PC-3 (cell line): ENCODE measurements around the gene POLR3B. TPM values are rescaled to one million over a fixed set of nuclear protein-coding genes. Genes with fewer than 3 reads are reported as not detected.

Experiments
- ATAC-seq: fragments of 200-7000 bp; cut with Tn5 transposase; 2 replicates; pipeline ENCODE4 v1.9.1; 2020; ENCODE audit warnings: mild to moderate bottlenecking, moderate library complexity
- BruUV-seq: library from RNA; stranded (reverse); fragments of 400-500 nt; replicated peaks from 2 replicates; lab custom pipeline; 2021; lab: Mats Ljungman, UMichigan
- CTCF ChIA-PET: fragments of 300-600 bp; sonication (Branson Sonifier 250); formaldehyde crosslinking; loops from one replicate; lab custom pipeline; 2022; ENCODE audit warnings: antibody characterized with exemption; lab: Charles Lee
- POLR2A ChIA-PET: fragments of 300-600 bp; sonication (Branson Sonifier 250); formaldehyde crosslinking; loops from one replicate; lab custom pipeline; 2022; ENCODE audit warnings: antibody characterized with exemption; ENCODE audit not compliant: unreplicated experiment; lab: Charles Lee
- DNase-seq: peaks from one replicate; pipeline ENCODE4 v3.0.0-alpha.2; 2015
- H2AFZ ChIP-seq: fragments of 300-600 bp; sonication (generic); 2 replicates; pipeline ENCODE4 v1.6.0; 2016; ENCODE audit warnings: antibody characterized with exemption, low read length
- H3F3A ChIP-seq: fragments of 300-600 bp; sonication (generic); one replicate; pipeline ENCODE4 v1.6.0; 2017; ENCODE audit warnings: antibody characterized with exemption, low read length, control low read depth, mild to moderate bottlenecking; ENCODE audit not compliant: unreplicated experiment
- H3K27ac ChIP-seq: fragments of 300-600 bp; sonication (generic); 2 replicates; pipeline ENCODE4 v1.5.1; 2016; ENCODE audit warnings: mild to moderate bottlenecking, low read length
- H3K27me3 ChIP-seq: fragments of 300-600 bp; sonication (generic); 2 replicates; pipeline ENCODE4 v1.6.1; 2016; ENCODE audit warnings: low read length, mixed read lengths
- H3K36me3 ChIP-seq: fragments of 300-600 bp; sonication (generic); 2 replicates; pipeline ENCODE4 v1.6.1; 2016; ENCODE audit warnings: low read depth, mixed run types, low read length, mixed read lengths
- H3K4me1 ChIP-seq: fragments of 300-600 bp; sonication (generic); 2 replicates; pipeline ENCODE4 v1.5.1; 2016; ENCODE audit warnings: low read length; ENCODE audit not compliant: insufficient read depth
- H3K4me2 ChIP-seq: fragments of 300-600 bp; sonication (generic); 2 replicates; pipeline ENCODE4 v1.6.0; 2016; ENCODE audit warnings: low read length
- H3K4me3 ChIP-seq: fragments of 300-600 bp; sonication (generic); 2 replicates; pipeline ENCODE4 v1.5.1; 2016; ENCODE audit warnings: mild to moderate bottlenecking, low read length, mixed read lengths
- H3K79me2 ChIP-seq: fragments of 300-600 bp; sonication (generic); 2 replicates; pipeline ENCODE4 v1.6.1; 2017; ENCODE audit warnings: low read length, mixed read lengths
- H3K9ac ChIP-seq: fragments of 300-600 bp; sonication (generic); 2 replicates; pipeline ENCODE4 v1.6.0; 2016; ENCODE audit warnings: mild to moderate bottlenecking, low read length
- H3K9me2 ChIP-seq: fragments of 300-600 bp; sonication (generic); replicated peaks from 2 replicates; pipeline ENCODE4 v1.6.1; 2016; ENCODE audit warnings: mixed run types, low read length, mixed read lengths
- H3K9me3 ChIP-seq: fragments of 300-600 bp; sonication (generic); 2 replicates; pipeline ENCODE4 v1.6.1; 2016; ENCODE audit warnings: low read length, mixed read lengths
- H4K20me1 ChIP-seq: fragments of 300-600 bp; sonication (generic); 2 replicates; pipeline ENCODE4 v1.6.1; 2016; ENCODE audit warnings: low read length, mixed read lengths
- CTCF ChIP-seq: fragments of 300-600 bp; sonication (generic); conservative IDR thresholded peaks from 2 replicates; pipeline ENCODE4 v1.5.1; 2017; ENCODE audit warnings: antibody characterized with exemption, low read depth, mild to moderate bottlenecking, low read length
- EZH2 ChIP-seq: fragments of 300-600 bp; sonication (generic); IDR thresholded peaks from one replicate; pipeline ENCODE4 v1.6.1; 2017; ENCODE audit warnings: antibody characterized with exemption, mild to moderate bottlenecking, low read length; ENCODE audit not compliant: unreplicated experiment
- EZH2phosphoT487 ChIP-seq: fragments of 300-600 bp; sonication (generic); IDR thresholded peaks from 2 replicates; pipeline ENCODE4 v1.6.1; 2018; ENCODE audit warnings: mild to moderate bottlenecking, antibody characterized with exemption, low read length, borderline replicate concordance
- intact Hi-C: fragments of 100-400 bp; cut with micrococcal nuclease; formaldehyde crosslinking; loops from 2 replicates; pipeline ENCODE4 v1.9.0; 2023
- total RNA-seq: library from RNA; depleted of rRNA; stranded (reverse); fragments of >200 nt; gene quantifications from 2 replicates; pipeline ENCODE4 v1.2.3, GENCODE V29; 2014

Gene POLR3B
- total RNA-seq, 1 experiment from 2014 or later = 23.4 TPM

- Histone ChIP-seq H3K27ac (no peak overlapping the region), H3K79me2 (no peaks in the 10 kb centered on the region), H3F3A (no peaks in the 10 kb centered on the region), H3K27me3 (no peaks in the 10 kb centered on the region), H3K9ac (no peak overlapping the region), H4K20me1 (no peaks in the 10 kb centered on the region), H3K4me1 (no peaks in the 10 kb centered on the region), H2AFZ (no peak overlapping the region), H3K36me3 (peaks cover 27% of the 10 kb centered on the region), H3K9me2 (no peaks in the 10 kb centered on the region), H3K4me2 (no peak overlapping the region), H3K4me3 (no peak overlapping the region), H3K9me3 (no peaks in the 10 kb centered on the region)
- CTCF ChIA-PET = no interaction called here
- no TSS peak for BruUV-seq
- intact Hi-C loops = loop anchor here (1.0 to 10.0 kb wide), 5 partner anchors 108 to 533 kb away; partner anchors contain the start of gene RIC8B
- ATAC-seq (no peak), DNase-seq (no peak)
- TF ChIP-seq CTCF (no peak), EZH2 (no peak), EZH2phosphoT487 (no peak)
- POLR2A ChIA-PET = no interaction called here
Measured at GRCh38 chr12:106386813-106387535, 29.4 kb downstream of the POLR3B start.

- Histone ChIP-seq H3K9ac (no peak overlapping the region), H3K27me3 (no peaks in the 10 kb centered on the region), H3F3A (no peaks in the 10 kb centered on the region), H3K4me1 (no peaks in the 10 kb centered on the region), H4K20me1 (no peaks in the 10 kb centered on the region), H3K4me2 (no peak overlapping the region), H3K9me3 (no peaks in the 10 kb centered on the region), H3K79me2 (no peaks in the 10 kb centered on the region), H3K36me3 (peaks cover 21% of the 10 kb centered on the region), H2AFZ (no peak overlapping the region), H3K9me2 (no peaks in the 10 kb centered on the region), H3K4me3 (no peak overlapping the region), H3K27ac (no peak overlapping the region)
- TF ChIP-seq EZH2phosphoT487 (no peak), EZH2 (no peak), CTCF (no peak)
- ChIA-PET CTCF (no interaction called here), POLR2A (no interaction called here)
- BruUV-seq = no TSS peak
- no peak for ATAC-seq
- intact Hi-C loops = loop anchor here (5.0 to 10.0 kb wide), 2 partner anchors 107 to 384 kb away; partner anchors contain the start of gene RIC8B
- DNase-seq = no peak
Measured at GRCh38 chr12:106387848-106388377, 30.4 kb downstream of the POLR3B start.

GRCh38 chr12:106389151-106389550 is 31.6 kb downstream of the POLR3B start:
- peaks cover 28% of the 10 kb centered on the region for H3K36me3 ChIP-seq
- H3K4me3 ChIP-seq = no peak overlapping the region
- no peaks in the 10 kb centered on the region for H3K9me3 ChIP-seq
- no peak overlapping the region for H2AFZ ChIP-seq
- TF ChIP-seq EZH2 (no peak), CTCF (no peak), EZH2phosphoT487 (no peak)
- H3K4me1 ChIP-seq = no peaks in the 10 kb centered on the region
- no peaks in the 10 kb centered on the region for H3F3A ChIP-seq
- ChIA-PET POLR2A (no interaction called here), CTCF (interaction anchor here (0.6 kb wide), 1 partner anchor 532 kb away, joined by 5 read pairs; no protein-coding TSS in a partner anchor)
- H3K27me3 ChIP-seq = no peaks in the 10 kb centered on the region
- intact Hi-C loops = loop anchor here (5.0 to 10.0 kb wide), 2 partner anchors 106 to 383 kb away; partner anchors contain the start of gene RIC8B
- H3K4me2 ChIP-seq = no peak overlapping the region
- no peaks in the 10 kb centered on the region for H3K79me2 ChIP-seq
- no peak for ATAC-seq
- no peak overlapping the region for H3K27ac ChIP-seq
- no peaks in the 10 kb centered on the region for H4K20me1 ChIP-seq
- DNase-seq = no peak
- H3K9ac ChIP-seq = no peak overlapping the region
- BruUV-seq = no TSS peak
- no peaks in the 10 kb centered on the region for H3K9me2 ChIP-seq
